Bronchial epithelial cell (primary cell): ENCODE measurements around the gene C20orf204. TPM values are rescaled to one million over a fixed set of nuclear protein-coding genes. Genes with fewer than 3 reads are reported as not detected.

Experiments
- DNase-seq: peaks from one replicate; pipeline ENCODE4 v3.0.0-alpha.2; 2010; ENCODE audit warnings: low read depth
- FAIRE-seq: peaks from 2 replicates; lab custom pipeline; 2011; peaks lifted over from hg19 to GRCh38; lab: Jason Lieb, UNC
- H3K27me3 ChIP-seq: 2 replicates; pipeline ENCODE4 v1.5.1; 2011; ENCODE audit warnings: low read length; ENCODE audit not compliant: control insufficient read depth, insufficient read depth
- H3K36me3 ChIP-seq: 2 replicates; pipeline ENCODE4 v1.5.1; 2011; ENCODE audit warnings: low read length; ENCODE audit not compliant: control insufficient read depth, insufficient read depth
- H3K4me3 ChIP-seq: 2 replicates; pipeline ENCODE4 v1.5.1; 2011; ENCODE audit warnings: mild to moderate bottlenecking, low read depth, low read length, control low read depth
- total RNA-seq: library from RNA; depleted of rRNA; stranded (reverse); fragments of >200 nt; gene quantifications from 2 replicates; pipeline ENCODE4 v1.2.1, GENCODE V29; 2014
- TF ChIP-seq, protein P1 (sequence below): IDR thresholded peaks from 2 replicates; pipeline ENCODE4 v1.5.1; 2011; ENCODE audit warnings: mild to moderate bottlenecking, moderate library complexity, low read length, control low read depth, inconsistent platforms; ENCODE audit not compliant: insufficient read depth, severe bottlenecking

The C20orf204 gene
- total RNA-seq, 1 donor from 2014 or later, result 0.53 TPM

DNA sequence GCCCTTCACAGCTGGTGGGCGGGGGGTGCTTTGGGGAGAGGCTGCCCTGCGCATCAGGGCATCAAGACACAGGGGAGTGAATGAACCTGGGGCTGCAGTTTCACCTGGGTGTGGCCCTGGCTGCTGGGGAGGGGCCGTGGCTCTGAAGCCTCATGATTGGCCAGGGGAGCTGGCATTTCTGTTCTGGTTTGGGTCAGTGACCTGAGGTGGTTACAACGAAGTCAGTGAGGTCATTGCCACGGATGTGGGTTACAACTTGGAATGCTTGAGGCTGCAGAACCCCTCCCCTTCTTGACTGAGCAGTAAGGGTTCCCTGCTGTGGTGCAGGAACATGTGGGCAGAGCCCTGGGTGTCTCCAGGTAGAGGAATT is 30.0 kb downstream of the C20orf204 start:
- Histone ChIP-seq H3K4me3 (no peak overlapping the region), H3K27me3 (no peaks in the 10 kb centered on the region), H3K36me3 (no peaks in the 10 kb centered on the region)
- no peak for FAIRE-seq
- DNase-seq, result peak; percentile 61
- TF ChIP-seq, protein P1, sequence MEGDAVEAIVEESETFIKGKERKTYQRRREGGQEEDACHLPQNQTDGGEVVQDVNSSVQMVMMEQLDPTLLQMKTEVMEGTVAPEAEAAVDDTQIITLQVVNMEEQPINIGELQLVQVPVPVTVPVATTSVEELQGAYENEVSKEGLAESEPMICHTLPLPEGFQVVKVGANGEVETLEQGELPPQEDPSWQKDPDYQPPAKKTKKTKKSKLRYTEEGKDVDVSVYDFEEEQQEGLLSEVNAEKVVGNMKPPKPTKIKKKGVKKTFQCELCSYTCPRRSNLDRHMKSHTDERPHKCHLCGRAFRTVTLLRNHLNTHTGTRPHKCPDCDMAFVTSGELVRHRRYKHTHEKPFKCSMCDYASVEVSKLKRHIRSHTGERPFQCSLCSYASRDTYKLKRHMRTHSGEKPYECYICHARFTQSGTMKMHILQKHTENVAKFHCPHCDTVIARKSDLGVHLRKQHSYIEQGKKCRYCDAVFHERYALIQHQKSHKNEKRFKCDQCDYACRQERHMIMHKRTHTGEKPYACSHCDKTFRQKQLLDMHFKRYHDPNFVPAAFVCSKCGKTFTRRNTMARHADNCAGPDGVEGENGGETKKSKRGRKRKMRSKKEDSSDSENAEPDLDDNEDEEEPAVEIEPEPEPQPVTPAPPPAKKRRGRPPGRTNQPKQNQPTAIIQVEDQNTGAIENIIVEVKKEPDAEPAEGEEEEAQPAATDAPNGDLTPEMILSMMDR, result no peak

DNA sequence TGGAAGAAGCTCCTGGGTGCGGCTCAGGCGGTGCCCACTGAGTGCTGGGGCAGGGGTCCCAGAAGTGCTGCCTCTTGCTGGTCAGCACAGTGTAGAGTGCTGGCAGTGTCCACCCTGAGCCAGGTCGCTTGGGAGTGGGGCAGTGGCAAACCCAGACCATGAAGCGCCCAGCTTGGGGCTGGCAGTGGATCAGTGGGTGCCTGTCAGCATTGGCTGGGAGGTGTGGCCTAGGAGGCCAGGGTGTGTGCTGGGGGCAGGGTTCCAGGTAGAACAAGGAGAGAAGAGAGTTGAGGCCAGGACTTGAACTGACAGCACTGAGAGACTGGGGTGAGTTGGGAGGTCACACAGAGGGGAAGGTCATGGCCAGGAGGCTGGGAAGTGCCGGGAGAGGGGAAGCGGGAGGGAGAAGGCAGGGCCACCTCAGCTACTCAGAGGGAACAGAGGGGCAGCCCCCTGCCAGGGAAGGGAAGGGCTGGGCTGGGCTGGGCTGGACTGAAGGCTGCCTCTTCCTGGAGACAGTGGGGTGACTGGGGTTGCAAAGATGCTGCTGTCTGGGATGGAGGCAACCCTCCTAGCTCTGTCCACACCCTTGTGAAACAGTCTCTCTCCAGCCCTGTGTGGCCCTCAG is 31.1 kb downstream of the C20orf204 start:
- H3K36me3 ChIP-seq, result no peaks in the 10 kb centered on the region
- no peaks in the 10 kb centered on the region for H3K27me3 ChIP-seq
- no peak overlapping the region for H3K4me3 ChIP-seq
- TF ChIP-seq, protein P1, result no peak
- DNase-seq, result no peak
- FAIRE-seq, result no peak

DNA sequence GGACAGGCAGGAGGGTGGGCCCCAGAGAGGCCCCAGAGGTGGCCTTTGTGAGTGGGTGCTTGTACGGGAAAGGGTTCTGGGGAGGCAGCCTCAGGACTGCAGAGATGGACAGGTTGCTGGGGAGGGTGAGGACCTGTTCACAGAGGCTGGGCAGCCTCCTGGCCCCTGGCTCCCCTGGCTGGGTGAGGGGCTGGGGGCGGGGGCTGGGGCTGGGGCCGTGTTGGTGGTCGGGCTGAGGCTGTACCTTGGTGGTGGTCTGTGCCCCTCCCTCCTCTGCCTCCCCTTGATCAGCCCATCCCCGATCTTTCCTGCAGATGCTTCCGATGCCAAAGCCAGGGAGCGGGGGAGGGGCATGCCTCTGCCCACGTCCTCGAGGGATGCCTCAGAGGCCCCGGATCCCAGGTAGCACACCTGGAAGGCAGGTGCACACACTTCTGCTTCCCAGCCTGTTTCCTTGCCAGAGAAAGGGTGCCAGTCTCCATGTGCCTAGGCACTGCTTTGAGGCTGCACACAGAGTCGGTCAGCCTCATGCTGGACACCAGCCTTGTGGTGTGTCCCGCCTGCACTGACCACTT is 31.8 kb downstream of the C20orf204 start:
- DNase-seq (no peak), FAIRE-seq (no peak)
- peaks cover 1% of the 10 kb centered on the region for H3K36me3 ChIP-seq
- no peak overlapping the region for H3K4me3 ChIP-seq
- TF ChIP-seq, protein P1, result no peak
- no peaks in the 10 kb centered on the region for H3K27me3 ChIP-seq

DNA sequence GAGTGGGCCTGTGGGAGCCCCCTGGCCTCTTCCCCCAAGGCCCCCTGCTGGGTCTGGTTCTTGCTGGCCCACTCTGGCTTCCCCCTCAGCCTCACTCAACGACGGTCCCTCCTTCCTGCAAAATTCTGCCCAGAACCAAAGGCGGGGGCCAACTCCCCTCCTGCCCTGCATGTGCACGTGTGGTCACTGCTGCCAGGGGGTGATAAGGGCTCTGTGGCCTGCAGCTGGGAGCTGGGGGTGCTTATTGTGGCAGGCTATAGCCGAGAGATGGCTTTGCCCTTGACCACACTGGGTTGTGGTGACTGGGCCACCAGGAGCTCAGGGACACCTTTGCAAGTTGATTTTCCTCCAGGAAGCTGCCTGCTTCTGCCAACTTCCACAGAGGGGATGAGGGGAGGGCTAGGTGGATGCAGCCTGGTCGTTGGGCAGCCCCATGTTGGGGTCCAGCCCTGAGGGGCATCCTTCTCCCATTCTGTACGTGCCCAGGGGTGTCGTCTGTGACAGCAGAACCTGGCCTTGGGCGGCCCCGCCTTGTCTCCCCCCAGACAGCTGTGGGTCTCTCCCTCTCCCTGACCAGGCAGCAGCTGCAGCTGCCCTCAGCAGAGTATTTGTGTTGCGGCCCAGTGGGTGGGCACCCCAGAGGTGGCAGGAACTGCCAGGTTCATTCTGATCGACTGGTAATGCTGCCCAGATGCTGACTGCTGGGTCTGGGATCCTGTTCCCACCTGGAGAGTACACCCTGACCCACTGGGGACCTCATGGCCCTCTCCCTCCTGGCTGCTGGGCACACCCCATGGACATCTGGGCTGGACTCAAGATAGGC is 32.6 kb downstream of the C20orf204 start:
- no peak for FAIRE-seq
- H3K27me3 ChIP-seq, result no peaks in the 10 kb centered on the region
- DNase-seq, result no peak
- TF ChIP-seq, protein P1, result no peak
- H3K4me3 ChIP-seq, result no peak overlapping the region
- peaks cover 1% of the 10 kb centered on the region for H3K36me3 ChIP-seq

DNA sequence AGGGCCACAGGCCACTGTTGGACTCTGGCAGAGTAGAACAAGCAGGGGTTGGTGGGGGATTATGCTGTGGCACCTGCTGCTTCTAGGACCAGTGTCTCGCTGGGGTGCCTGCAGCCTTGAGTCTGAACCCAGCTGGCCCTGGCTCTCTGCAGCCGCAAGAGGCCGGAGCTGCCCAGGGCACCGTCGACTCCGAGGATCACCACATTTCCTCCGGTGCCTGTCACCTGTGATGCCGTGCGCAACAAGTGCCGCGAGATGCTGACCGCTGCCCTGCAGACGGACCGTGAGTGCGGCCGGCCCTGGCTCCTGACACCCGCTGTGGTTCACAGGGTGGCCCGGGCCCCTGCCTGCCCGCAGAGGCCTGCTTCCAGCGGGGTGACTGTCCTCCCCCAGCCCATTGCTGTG is 33.2 kb downstream of the C20orf204 start:
- no peak for FAIRE-seq

More for the DNA sequence above, 33.2 kb downstream of the C20orf204 start:
- TF ChIP-seq, protein P1, result no peak
- Histone ChIP-seq H3K27me3 (no peaks in the 10 kb centered on the region), H3K4me3 (no peak overlapping the region), H3K36me3 (peaks cover 4% of the 10 kb centered on the region)
- DNase-seq, result no peak
